WERI-Rb-1 (cell line): Measurements from ENCODE around the gene PARP15.

Source experiments
- DNase-seq: peaks from one replicate; pipeline ENCODE4 v3.0.0-alpha.2; 2020
- H3K27ac ChIP-seq: fragments of 250-450 bp; sonication (Bioruptor Pico); 2 replicates; pipeline ENCODE4 v1.5.1; 2020; ENCODE audit warnings: mild to moderate bottlenecking, moderate library complexity
- H3K27me3 ChIP-seq: fragments of 250-450 bp; sonication (Bioruptor Pico); 2 replicates; pipeline ENCODE4 v1.5.1; 2021; ENCODE audit warnings: mild to moderate bottlenecking, low read depth, moderate library complexity; ENCODE audit not compliant: insufficient read depth, severe bottlenecking
- H3K36me3 ChIP-seq: fragments of 250-450 bp; sonication (Bioruptor Pico); 2 replicates; pipeline ENCODE4 v1.5.1; 2020; ENCODE audit warnings: mild to moderate bottlenecking, moderate library complexity
- H3K4me3 ChIP-seq: 2 replicates; pipeline ENCODE4 v1.5.1; 2011; ENCODE audit warnings: low read depth, mild to moderate bottlenecking, control low read depth, low read length
- H3K9me3 ChIP-seq: fragments of 250-450 bp; sonication (Bioruptor Pico); 2 replicates; pipeline ENCODE4 v1.5.1; 2021; ENCODE audit warnings: mild to moderate bottlenecking, moderate library complexity; ENCODE audit not compliant: severe bottlenecking
- TF ChIP-seq, protein P1 (sequence below): IDR thresholded peaks from 2 replicates; pipeline ENCODE4 v1.5.1; 2011; ENCODE audit warnings: low read depth, mild to moderate bottlenecking, control low read depth, inconsistent platforms, low read length

The PARP15 gene

DNA sequence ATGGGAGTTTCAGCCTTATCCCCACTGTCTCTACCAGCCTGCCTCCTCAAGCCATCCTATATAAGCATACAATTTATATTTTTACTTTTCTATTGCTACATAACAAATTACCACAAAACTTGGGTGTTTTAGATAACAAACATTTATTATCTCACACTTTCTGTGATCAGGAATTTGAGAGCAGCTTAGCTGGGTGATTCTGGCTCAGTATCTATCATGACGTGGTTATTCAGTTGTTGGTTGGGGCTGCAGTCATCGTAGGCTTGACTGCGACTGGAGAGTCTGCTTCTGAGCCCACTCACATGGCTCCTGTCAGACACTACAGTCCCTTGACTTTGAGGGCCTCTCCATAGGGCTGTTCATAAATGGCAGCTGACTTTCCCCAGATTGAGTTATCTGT is 20.7 kb downstream of the PARP15 start:
- H3K27me3 ChIP-seq: no peaks in the 10 kb centered on the region
- H3K27ac ChIP-seq: no peak overlapping the region
- DNase-seq: no peak
- H3K36me3 ChIP-seq: no peaks in the 10 kb centered on the region
- TF ChIP-seq, protein P1, sequence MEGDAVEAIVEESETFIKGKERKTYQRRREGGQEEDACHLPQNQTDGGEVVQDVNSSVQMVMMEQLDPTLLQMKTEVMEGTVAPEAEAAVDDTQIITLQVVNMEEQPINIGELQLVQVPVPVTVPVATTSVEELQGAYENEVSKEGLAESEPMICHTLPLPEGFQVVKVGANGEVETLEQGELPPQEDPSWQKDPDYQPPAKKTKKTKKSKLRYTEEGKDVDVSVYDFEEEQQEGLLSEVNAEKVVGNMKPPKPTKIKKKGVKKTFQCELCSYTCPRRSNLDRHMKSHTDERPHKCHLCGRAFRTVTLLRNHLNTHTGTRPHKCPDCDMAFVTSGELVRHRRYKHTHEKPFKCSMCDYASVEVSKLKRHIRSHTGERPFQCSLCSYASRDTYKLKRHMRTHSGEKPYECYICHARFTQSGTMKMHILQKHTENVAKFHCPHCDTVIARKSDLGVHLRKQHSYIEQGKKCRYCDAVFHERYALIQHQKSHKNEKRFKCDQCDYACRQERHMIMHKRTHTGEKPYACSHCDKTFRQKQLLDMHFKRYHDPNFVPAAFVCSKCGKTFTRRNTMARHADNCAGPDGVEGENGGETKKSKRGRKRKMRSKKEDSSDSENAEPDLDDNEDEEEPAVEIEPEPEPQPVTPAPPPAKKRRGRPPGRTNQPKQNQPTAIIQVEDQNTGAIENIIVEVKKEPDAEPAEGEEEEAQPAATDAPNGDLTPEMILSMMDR: no peak
- H3K9me3 ChIP-seq: no peaks in the 10 kb centered on the region
- H3K4me3 ChIP-seq: no peak overlapping the region

DNA sequence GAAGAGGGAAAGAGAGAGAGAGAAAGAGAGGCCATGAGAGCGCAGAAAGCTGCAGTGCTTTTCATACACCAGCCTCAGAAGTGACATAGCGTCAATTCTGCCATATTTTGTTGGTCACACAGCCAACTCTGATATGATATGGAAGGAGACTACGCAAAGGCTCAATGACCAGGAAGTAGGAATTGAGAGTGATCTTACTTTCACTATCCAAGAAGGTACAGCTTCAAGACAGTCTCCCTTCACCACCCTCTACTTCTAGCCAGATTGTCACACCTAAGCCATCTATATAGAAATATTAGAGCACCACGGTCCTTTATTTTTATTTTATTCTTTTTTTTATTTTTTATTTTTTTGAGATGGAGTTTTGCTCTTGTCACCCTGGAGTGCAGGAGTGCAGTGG is 21.1 kb downstream of the PARP15 start:
- Histone ChIP-seq H3K36me3 (no peaks in the 10 kb centered on the region), H3K9me3 (no peaks in the 10 kb centered on the region), H3K27me3 (no peaks in the 10 kb centered on the region), H3K4me3 (no peak overlapping the region), H3K27ac (no peak overlapping the region)
- TF ChIP-seq, protein P1: no peak
- no peak for DNase-seq

DNA sequence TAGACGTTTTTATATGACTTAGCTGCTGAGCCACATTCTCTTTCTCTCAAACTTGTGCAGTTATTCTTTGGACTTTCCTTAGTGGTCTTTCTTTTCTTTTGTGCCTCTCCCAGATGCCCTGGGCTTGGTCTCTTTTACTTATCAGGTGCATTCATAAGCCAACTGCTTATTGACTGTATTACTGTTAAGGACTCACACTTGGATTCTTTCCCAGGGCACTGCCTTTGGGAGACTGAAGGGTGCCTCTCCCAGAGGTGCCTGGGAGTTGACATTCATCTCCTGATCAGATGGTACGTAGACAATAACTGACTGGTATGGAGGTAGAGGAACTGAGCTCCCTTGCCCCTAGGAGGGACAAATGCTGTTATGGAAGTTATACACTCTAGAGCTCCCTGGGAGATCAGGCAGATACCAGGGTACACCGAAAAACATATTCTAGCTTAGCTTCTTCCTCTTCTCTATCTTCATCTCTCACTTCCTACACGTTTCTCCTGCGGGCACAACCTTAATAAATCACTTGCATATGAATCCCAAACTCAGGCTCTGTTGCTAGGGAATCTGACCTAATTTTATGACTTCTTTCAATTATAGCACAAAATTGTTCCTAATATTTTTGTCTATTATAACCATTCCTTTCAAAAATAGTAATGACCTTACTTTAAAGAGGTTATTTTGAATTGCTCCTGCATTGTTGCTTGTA is 24.7 kb downstream of the PARP15 start:
- DNase-seq: no peak
- no peaks in the 10 kb centered on the region for H3K9me3 ChIP-seq
- TF ChIP-seq, protein P1: no peak
- no peak overlapping the region for H3K27ac ChIP-seq
- no peaks in the 10 kb centered on the region for H3K27me3 ChIP-seq
- no peaks in the 10 kb centered on the region for H3K36me3 ChIP-seq
- H3K4me3 ChIP-seq: no peak overlapping the region

DNA sequence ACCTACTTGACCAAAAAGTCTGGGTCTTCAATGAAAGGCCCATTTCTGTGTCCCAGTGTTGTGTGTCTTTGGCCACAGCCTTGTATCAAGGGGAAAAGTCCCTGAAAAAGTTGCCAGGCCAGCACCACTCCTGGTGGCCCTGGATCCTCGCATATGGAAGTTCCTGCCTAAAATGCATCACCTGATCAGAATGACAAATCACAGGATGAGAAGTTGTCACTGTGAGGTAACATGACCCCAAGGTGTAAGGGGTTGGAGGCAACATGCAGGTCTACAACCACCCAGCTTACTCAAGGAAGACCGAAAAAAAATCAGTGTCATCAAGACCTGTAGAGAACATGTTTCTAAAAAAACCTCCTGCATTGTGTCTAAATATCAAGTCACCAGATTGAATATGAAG is 25.6 kb downstream of the PARP15 start:
- Histone ChIP-seq H3K36me3 (no peaks in the 10 kb centered on the region), H3K4me3 (no peak overlapping the region), H3K27ac (no peak overlapping the region), H3K9me3 (no peaks in the 10 kb centered on the region), H3K27me3 (no peaks in the 10 kb centered on the region)
- DNase-seq: no peak
- TF ChIP-seq, protein P1: no peak

DNA sequence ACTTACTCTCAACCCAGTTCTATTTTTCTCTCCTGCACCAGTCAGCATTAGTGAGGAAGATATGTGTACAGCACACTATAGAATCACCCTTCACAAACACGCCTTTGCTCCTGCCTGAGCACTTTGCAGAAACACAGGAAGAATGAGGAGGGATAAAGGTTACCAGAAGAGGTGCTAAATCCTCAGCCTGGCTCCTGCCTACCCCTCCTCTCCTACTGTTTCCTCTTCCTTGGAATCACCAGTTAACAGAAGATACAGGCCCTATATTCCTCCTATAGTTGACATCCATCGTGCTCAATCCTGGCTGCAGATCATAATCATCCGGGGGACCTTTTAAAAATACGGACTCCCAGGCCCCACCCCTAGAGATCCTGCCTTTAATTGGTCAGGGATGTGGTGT is 28.9 kb downstream of the PARP15 start:
- DNase-seq: no peak
- Histone ChIP-seq H3K36me3 (no peaks in the 10 kb centered on the region), H3K27me3 (no peaks in the 10 kb centered on the region), H3K4me3 (no peak overlapping the region), H3K9me3 (no peaks in the 10 kb centered on the region), H3K27ac (no peak overlapping the region)
- TF ChIP-seq, protein P1: no peak

DNA sequence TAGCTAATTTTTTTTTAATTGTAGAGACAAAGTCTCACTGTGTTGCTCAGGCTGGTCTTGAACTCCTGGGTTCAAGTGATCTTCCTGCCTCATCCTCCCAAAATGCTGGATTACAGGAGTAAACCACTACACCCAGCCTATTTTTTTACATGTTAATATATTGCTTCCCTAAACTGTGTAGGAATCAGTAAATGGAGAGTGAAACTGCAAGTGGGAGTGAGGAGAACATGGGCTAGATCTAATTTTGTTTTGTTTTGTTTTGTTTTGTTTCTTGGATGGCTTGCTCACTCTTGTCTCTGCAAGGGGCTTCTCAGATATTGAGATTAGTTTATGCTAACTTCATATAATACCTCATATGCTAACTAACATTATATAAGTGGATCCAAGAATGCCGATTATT is 31.5 kb downstream of the PARP15 start:
- Histone ChIP-seq H3K27me3 (no peaks in the 10 kb centered on the region), H3K9me3 (no peaks in the 10 kb centered on the region), H3K27ac (no peak overlapping the region), H3K4me3 (no peak overlapping the region), H3K36me3 (no peaks in the 10 kb centered on the region)
- DNase-seq: no peak
- TF ChIP-seq, protein P1: no peak
